GM19240 (cell line): ENCODE data around the gene ZNF30.
"Not testable (repeated sequence)": the region's sequence is repeated elsewhere in the genome, so short reads cannot be mapped to it uniquely, and the experiment has no call there.

ENCODE experiments used
- DNase-seq: peaks from one replicate; pipeline ENCODE4 v3.0.0; 2011; ENCODE audit warnings: low spot score; ENCODE audit not compliant: insufficient read length

The ZNF30 gene

DNA sequence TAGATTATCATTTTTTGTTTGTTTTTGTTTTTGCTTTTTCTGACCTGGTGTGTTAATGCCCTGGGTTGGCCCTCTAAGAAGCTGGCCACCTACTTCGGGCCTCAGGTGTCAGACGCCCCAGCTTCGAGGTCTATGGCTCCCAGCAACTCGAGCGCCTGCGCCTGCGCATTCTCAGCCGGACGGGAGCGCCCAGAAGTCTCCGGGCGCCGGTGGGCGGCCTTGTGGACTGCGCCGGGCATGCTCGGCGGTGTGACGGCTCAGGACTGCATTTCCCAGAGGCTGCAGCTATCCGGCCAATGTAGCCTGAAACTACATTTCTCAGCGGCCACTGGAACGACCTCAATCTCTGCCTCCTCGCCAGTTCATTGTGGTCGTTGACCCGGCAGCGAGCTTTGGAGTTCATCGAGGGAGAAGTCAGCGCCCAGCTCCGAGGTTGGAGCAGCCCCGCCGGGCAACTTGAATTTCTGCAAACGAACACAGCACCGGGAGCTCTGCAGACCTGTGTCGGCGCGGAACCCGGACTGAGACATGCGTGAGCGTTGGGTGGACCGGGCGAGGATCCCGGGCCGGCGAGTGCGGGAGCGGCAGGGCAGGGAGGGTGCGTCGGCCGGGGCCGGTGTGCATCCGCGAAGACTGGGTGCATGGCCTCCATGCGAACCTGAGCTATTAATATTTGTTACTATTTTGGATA is at the start of gene ZNF30:
ZNF30 (plus strand) TSS at position 219 of the 691 bp plus-strand sequence. CDS start 3,045 bp downstream, outside the sequence.
- peak; percentile 94 for DNase-seq

DNA sequence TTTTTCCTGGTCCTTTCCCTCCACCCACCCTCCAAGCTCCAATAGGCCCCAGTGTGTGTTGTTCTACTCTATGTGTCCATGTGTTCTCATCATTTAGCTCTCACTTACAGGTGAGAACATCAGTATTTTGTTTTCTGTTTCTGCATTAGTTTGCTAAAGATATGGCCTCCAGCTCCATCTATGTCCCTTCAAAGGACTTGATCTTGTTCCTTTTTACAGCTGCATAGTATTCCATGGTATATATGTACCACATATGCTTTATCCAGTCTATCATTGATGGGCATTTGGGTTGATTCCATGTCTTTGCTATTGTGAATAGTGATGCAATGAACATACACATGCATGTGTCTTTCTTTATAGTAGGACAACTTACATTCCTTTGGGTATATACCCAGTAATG is 47.1 kb upstream of the ZNF30 start:
- no peak for DNase-seq

DNA sequence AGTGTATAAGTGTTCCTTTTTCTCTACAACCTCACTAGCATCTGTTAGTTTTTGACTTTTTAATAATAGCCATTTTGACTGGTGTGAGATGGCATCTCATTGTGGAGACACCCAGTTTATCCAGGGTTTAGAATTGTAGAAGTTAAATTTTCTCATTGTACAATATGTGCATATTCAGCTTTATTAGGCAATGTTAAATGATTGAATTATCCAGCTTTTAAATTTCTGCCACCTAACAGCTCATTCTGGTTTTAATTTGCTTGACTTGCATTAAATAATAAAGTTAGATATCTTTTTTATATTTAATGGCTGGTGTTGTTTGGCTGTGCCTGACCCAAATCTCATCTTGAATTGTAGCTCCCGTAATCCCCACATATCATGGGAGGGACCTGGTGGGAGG is 46.7 kb upstream of the ZNF30 start:
- no peak for DNase-seq

DNA sequence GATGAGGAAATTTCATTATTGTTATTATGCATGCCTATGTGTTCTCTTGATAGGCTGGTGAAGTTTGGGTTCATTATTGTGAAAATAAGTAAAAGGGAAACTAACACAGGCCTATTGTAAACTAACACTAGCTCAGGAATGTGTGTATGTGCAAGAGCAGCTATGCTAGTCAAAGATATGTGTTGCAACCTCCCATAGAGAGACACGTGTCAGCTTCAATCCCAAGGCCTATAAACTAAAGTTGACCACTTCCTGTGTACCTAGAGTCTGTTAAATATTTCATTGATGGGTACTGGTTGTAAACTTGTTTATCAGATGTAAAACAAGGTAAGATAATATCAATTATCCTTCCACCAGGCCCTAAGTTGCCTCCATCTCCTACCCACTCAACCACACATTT is 44.7 kb upstream of the ZNF30 start:
- DNase-seq, result no peak

DNA sequence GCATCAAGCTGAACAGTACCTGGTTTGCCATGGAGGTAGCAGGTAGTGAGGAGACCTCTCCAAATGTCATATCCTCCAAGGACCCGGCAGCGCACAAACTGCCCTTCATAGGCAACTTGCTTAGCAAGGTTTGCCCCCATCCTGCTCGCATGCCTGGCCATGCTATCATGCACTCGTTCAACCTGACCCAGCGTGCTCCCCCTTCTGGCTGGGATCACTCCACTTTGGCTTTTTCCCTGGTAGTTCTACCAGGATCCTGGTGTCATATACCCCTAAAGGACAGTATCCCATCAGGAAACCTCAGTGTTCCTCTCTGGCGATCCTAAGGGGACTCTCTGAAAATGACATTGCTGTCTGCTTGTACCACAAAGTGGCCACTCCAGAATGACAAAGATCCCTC is 38.6 kb upstream of the ZNF30 start:
- no peak for DNase-seq

DNA sequence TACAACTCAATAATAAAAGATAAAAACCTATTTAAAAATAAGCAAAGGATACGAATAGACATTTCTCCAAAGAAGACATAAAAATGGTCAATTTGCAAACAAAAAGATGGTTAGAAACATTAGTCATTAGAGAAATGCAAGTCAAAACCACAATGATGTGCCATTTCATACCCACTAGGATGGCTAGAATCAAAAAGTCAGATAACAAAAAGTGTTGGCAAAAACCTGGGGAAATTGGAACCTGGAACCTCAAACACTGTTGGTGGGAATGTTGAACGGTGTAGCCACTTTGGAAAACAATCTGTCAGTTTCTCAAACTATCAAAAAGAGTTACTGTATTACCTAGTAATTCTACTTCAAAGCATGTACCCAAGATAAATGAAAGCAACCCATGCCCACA is 26.5 kb upstream of the ZNF30 start:
- DNase-seq, result no peak

DNA sequence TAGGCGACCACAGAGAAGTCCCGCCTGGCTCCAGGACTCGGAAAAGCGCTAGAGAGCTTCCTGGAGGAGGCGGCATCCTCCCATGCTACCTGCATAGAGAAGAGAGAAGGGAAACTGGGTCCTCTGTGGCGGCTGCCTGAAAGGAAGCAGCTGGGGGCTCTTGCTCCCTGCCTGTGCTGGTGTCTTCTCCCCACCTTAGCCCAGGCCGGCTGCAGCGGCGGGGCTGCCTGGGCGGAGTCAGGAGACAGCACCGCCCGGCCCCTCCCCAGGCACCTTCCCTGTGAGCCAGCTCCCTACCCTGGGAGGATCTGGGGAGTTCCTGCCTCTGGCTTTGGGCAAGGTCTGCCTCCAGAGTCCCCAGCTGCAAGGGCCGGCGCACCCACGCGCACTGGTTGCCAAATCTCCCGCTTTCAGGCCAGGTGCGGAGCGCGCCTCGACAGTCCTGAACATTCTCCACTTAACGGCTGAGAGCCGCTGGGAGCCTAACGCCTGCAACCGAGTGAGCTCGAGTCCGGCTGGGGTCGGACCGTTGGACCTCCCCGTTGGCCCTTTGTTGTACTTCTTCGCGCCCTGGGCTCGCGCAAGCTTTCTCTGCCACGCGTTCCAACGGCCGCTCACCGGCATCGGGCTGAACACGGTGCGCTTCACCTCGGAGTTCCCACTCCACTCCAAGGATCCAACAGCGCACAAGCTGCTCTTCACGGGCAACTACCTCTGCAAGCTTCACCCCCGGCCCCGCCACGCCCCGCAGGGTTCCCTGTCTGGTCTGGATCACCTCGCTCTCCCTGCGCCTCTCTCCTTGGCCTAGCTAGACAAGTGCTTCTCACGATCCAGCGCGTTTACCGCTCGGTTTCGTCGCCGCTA is 21.8 kb upstream of the ZNF30 start:
- no peak for DNase-seq

DNA sequence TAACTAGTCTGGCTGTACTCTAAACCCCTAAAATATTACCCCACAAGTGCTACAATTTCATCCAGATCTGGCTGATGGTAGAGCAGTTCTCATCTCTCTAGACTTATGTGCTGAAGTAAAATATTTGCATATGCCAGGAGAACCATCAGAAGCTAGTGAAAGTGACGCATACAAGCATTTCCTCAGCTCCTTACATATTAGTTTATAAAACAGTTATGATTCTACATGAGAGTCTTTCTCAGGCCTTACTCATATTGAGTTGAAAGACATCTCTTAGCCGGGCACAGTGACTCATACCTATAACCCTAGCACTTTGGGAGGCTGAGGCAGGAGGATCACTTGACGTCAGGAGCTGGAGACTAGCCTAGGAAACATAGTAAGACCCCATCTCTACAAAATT is 15.9 kb upstream of the ZNF30 start:
- no peak for DNase-seq

DNA sequence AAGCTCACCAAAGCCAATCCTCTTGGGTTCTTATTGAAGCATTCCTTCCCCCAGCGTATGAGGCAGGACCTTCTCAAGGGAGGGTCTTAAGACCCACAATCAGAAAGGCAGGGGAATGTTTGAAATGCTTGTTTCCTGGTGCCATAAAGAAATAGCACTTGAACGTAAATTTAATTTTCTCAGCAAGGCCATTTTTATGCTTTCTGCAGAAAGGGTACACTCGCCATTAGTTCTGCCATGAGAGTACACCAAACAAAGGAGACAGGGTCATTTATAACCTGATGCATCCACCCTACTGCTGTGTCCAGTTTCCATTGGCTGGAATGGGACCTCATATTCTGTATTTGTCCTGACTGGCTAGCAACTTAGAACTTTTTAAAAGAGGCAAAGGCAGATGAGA is 9.6 kb upstream of the ZNF30 start:
- DNase-seq, result not testable (repeated sequence)

DNA sequence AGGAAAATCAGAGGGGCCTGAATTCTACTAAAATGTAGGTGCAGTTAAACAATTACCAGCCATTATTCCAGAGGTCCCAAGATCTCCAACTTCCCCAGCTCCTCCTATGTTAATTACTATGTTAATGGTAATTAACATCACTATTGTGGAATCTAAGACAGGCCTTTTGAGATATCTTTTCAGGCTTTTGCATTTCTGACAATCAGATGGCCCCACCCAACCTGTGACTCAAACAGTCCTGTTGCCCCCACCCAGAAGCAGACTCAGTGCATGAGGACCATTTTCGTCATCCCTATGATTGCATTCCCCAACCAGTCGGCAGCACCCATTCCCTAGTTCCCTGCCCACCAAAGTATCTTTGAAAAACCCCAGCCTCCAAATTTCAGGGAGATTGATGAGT is 8.5 kb upstream of the ZNF30 start:
- no peak for DNase-seq

DNA sequence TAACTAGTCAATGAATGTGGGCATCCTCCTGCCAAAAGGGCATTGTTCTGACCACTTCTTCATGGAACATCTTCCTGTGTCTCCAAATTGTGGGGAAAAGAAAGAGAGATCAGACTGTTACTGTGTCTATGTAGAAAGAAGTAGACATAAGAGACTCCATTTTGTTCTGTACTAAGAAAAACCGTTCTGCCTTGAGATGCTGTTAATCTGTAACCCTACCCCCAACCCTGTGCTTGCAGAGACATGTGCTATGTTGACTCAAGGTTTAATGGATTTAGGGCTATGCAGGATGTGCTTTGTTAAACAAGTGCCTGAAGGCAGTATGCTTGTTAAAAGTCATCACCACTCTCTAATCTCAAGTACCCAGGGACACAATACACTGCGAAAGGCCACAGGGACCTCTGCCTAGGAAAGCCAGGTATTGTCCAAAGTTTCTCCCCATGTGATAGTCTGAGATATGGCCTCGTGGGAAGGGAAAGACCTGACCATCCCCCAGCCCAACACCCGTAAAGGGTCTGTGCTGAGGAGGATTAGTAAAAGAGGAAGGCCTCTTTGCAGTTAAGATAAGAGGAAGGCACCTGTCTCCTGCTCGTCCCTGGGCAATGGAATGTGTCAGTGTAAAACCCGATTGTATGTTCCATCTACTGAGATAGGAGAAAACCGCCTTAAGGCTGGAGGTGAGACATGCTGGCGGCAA is 6.5 kb upstream of the ZNF30 start:
- not testable (repeated sequence) for DNase-seq

DNA sequence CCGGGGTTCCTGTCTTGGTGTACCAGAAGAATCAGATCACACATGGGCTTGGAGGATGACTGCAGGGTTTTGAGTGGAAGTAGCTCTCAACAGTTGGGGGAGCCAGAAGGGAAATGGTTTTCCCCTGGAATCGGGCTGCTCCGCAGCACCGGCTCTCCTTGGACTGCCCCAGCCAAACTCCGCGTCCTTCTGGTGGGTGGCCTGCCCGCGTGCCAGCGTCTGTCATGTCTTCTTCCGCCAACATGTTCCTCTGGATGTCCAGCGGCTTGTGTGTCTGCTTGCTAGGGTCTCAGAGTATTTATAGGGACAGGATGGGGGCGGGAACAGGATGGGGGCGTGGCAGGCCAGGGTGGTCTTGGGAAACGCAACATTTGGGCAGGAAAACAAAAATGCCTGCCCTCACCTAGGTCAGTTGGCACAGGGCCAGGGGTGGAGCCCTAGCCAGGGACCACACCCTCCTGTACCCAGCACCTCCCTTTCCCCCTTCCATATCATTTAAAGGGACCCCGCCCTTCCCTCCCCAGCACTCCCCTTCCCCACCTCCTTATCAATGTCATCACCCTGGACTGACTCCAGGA is 1.3 kb upstream of the ZNF30 start:
- DNase-seq, result no peak

DNA sequence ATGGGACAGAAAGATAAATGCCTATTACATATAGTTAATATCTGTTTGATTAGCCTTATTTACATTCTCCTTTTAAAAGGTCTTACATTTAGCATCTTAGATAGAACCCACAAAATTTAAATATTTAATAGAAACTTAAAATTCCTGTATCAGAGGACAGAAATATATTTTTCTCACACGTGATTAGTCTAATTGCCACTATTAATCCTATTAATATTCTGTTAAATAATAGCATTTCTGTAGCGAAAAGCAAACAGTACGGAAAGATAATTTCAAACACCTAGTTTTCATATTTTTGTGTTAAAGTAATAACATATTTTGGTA is 380 bp upstream of the ZNF30 start:
- DNase-seq, result no peak

DNA sequence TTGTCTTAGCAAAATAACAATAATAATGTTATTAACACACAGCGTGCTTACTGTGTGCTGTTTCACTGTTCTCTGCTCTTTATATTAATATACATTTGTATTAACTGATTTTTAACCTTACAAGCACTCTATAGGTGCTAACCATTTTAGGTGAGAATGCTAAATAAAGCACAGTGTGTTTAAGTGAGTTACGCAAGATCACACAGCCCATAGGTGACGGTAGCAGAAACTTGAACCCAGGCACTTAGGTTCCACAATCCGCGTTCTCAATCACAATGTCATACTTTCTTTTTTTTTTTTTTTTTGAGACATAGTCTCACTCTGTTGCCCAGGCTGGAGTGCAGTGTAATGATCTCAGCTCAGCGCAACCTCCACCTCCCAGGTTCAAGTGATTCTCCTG is 5.8 kb downstream of the ZNF30 start:
- no peak for DNase-seq

DNA sequence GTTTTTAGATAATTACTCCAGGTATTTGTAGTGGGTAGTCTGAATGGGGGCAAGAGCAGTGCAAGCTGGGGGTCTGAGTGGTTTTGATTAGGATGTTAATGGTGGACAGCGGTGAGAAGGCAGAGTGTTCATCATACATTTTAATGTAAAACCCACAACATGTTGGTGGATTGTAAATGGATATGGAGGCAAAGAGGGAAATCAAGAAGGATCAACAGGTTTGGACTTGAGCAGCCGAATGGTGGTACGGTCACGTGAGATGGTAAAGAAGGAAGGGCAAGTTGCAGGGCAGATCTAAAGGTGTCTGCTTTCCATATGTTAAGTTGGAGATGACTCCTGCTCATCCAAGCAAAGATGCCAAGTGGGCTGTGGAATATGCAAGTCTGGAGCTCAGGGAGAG is 9.5 kb downstream of the ZNF30 start:
- no peak for DNase-seq

DNA sequence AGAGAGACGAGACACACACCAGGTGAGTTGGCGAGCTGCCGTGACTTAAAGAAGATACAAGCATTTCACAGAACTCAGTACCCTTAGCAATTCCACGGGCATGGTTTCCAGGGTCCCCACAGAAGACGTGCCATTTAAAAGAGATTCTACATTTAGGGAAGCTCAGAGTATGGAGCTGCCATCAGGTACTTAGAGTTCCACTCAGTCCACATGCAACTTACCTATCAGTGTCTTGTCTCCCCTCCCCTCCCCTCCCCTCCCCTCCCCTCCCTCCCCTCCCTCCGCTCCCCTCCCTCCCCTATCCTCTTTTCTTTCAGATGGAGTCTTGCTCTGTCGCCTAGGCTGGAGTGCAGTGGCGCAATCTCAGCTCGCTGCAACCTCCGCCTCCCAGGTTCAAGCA is 12.2 kb downstream of the ZNF30 start:
- no peak for DNase-seq

DNA sequence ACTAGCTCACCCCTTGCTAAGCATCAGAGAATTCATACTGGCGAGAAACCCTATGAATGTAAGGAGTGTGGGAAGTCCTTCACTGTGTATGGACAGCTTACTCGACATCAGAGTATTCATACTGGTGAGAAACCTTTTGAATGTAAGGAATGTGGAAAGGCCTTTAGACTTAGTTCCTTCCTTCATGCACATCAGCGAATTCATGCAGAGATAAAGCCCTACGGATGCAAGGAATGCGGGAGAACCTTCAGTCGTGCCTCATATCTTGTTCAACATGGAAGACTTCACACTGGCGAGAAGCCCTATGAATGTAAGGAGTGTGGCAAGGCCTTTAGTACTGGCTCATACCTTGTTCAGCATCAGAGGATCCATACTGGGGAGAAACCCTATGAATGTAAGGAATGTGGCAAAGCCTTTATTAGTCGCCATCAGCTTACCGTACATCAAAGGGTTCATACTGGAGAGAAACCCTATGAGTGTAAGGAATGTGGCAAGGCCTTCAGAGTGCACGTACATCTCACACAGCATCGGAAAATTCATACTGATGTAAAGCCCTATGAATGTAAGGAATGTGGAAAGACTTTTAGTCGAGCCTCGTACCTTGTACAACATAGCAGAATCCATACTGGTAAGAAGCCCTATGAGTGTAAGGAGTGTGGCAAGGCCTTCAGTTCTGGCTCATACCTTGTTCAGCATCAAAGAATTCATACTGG is 17.3 kb downstream of the ZNF30 start:
- no peak for DNase-seq

DNA sequence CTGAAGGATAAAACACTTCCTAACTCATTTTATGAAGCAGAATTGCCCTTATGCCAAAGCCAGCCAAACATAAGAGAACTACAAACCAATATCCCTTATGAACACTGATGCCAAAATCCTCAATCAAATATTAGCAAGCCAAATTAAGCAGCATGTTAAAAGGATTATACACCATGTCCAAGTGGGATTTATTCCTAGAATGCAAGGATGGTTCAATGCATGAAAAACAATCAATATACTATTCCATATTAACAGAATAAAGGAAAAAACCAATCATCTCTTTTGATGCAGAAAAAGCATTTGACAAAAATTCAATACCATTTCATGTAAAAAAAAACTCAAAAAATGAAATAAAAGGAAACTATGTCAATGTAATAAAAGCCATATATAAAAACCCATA is 26.4 kb downstream of the ZNF30 start:
- no peak for DNase-seq

DNA sequence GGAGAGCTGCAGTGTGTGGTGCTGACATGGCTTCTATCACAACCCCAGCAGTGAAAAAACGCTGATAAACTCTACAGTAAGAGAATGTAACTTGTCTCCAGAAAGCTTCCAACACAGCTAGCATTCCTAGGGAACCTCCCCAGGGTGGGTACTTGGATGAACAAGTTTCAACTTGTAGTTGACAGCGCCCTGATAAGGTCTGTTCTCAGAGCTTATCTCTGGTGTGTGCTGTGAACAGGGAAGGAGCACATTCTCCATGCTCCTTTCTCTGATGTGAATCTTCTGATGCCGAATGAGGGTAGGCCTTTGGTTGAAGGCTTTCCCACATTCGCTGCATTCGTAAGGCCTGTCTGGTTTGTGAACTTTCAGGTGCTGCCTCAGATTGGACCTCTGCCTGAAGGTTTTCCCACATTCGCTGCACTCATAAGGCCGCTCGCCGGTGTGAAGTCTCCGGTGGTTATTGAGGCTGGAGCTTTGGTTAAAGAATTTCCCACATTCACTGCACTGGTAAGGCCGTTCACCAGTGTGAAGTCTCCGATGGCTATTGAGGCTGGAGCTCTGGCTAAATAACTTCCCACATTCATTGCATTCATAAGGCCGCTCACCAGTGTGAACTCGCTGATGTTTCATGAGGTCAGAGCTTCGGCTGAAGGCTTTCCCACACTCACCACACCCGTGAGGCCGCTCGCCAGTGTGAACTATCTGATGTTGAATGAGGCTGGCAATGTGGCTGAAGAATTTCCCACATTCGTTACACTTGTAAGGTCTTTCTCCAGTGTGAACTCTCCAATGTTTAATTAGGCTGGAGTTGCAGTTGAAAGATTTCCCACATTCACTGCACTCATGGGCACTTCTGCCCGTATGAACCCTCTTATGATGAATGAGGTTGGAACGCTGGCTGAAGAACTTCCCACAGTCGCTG is 31.4 kb downstream of the ZNF30 start:
- no peak for DNase-seq

DNA sequence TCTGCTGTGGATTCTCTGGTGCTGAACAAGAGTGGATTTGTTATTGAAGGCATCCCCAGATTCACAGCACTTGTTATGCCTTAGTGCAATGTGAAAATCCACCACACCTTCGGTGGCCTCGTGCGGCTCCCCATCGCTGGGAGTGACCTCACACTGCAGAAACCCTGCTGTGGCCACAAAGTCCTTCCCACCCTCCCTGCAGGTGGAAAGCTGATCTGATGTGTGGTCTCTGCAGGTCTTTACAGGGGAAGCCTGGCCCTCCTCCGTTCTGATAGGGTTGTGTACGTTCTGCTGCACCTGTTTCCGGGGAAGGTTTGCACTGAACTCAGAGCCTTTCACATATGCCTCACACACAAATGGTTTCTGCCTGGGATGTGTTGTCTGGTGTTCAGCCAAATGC is 32.3 kb downstream of the ZNF30 start:
- no peak for DNase-seq
